ENCODE results near the gene SLC33A1.
A peak's percentile ranks its signal among the peaks of the same experiment; 100 is the strongest.
"Not testable (repeated sequence)": the region's sequence is repeated elsewhere in the genome, so short reads cannot be mapped to it uniquely, and the experiment has no call there.

The SLC33A1 gene

GRCh38 chr3:155854141-155854940 is at the start of gene SLC33A1:
Gene SLC33A1, minus strand, starts transcription at chr3:155854427. Its CDS starts 430 bp downstream, at chr3:155853997.
- DNase-seq: peak; percentile 100

- no peak for DNase-seq
Observed at GRCh38 chr3:155895379-155895900, 41.2 kb upstream of the SLC33A1 start.

- DNase-seq: no peak
Observed at GRCh38 chr3:155891321-155891720, 37.1 kb upstream of the SLC33A1 start.

GRCh38 chr3:155890671-155891190 is 36.5 kb upstream of the SLC33A1 start:
- DNase-seq: no peak

GRCh38 chr3:155889952-155890351 is 35.7 kb upstream of the SLC33A1 start:
- DNase-seq: no peak

- no peak for DNase-seq
Observed at GRCh38 chr3:155889212-155889611, 35.0 kb upstream of the SLC33A1 start.

GRCh38 chr3:155886915-155887314 is 32.7 kb upstream of the SLC33A1 start:
- no peak for DNase-seq

- not testable (repeated sequence) for DNase-seq
Observed at GRCh38 chr3:155886348-155886747, 32.1 kb upstream of the SLC33A1 start.

- DNase-seq: no peak
Observed at GRCh38 chr3:155885292-155885691, 31.1 kb upstream of the SLC33A1 start.

- DNase-seq: no peak
Observed at GRCh38 chr3:155884292-155884691, 30.1 kb upstream of the SLC33A1 start.

- DNase-seq: no peak
Observed at GRCh38 chr3:155880286-155880685, 26.1 kb upstream of the SLC33A1 start.

GRCh38 chr3:155876503-155876902 is 22.3 kb upstream of the SLC33A1 start:
- no peak for DNase-seq

- DNase-seq: no peak
Observed at GRCh38 chr3:155876037-155876436, 21.8 kb upstream of the SLC33A1 start.

GRCh38 chr3:155872904-155873646 is 18.8 kb upstream of the SLC33A1 start:
- no peak for DNase-seq

- no peak for DNase-seq
Observed at GRCh38 chr3:155871746-155872158, 17.5 kb upstream of the SLC33A1 start.

GRCh38 chr3:155870945-155871745 is 16.9 kb upstream of the SLC33A1 start:
- DNase-seq: no peak

- DNase-seq: peak; percentile 75
Observed at GRCh38 chr3:155870133-155870944, 16.1 kb upstream of the SLC33A1 start, which contains the start of gene GMPS. Gene GMPS, plus strand, starts transcription at chr3:155870650. Its CDS starts 221 bp downstream, at chr3:155870871.

- DNase-seq: no peak
Observed at GRCh38 chr3:155869691-155870090, 15.5 kb upstream of the SLC33A1 start.

- no peak for DNase-seq
Observed at GRCh38 chr3:155863072-155863784, 9.0 kb upstream of the SLC33A1 start.

GRCh38 chr3:155862290-155862982 is 8.2 kb upstream of the SLC33A1 start:
- not testable (repeated sequence) for DNase-seq

Data from SHP77 treated with DMSO at 0.1 percent for 48 hours (cell line).